Suprapubic skin (tissue), 3 donors: Measurements from ENCODE around the gene CASP10.

Experiments
- CTCF ChIP-seq, 2 donors: fragments of 200-600 bp in 1 of 2; fragments of 450-650 bp in 1 of 2; sonication (generic) in 1 of 2; IDR thresholded peaks; one replicate each; pipeline ENCODE4 v1.5.1; 2016 to 2019; ENCODE audit warnings: antibody characterized with exemption in 2 of 2, mild to moderate bottlenecking in 1 of 2, moderate library complexity in 1 of 2
- POLR2A ChIP-seq, 2 donors: fragments of 450-650 bp; IDR thresholded peaks; one replicate each; pipeline ENCODE4 v1.6.1; 2017; ENCODE audit warnings: antibody characterized with exemption in 2 of 2, mild to moderate bottlenecking in 2 of 2, moderate library complexity in 2 of 2

- TF ChIP-seq CTCF (IDR thresholded peaks at IDR 0.05) (no peak), POLR2A (IDR thresholded peaks at IDR 0.05) (no peak)
Measured at GRCh38 chr2:201275990-201276389, 93.0 kb downstream of the CASP10 start.
